ENCODE data around the gene KIF4A.
A peak's percentile ranks its signal among the peaks of the same experiment; 100 is the strongest.

The KIF4A gene

GRCh38 chrX:70279081-70279480 lies 10.8 kb upstream of the KIF4A start:
- Histone ChIP-seq H3K27me3 (ENCODE audit: insufficient read depth, low read depth) (no peaks in the 10 kb centered on the region), H4K20me1 (ENCODE audit: insufficient read depth) (no peaks in the 10 kb centered on the region), H3K79me2 (ENCODE audit: insufficient read depth, low read depth) (no peaks in the 10 kb centered on the region), H3K4me1 (ENCODE audit: low read depth, poor library complexity, severe bottlenecking) (no peaks in the 10 kb centered on the region), H3K27ac (no peak overlapping the region), H3K9ac (no peak overlapping the region), H3K36me3 (ENCODE audit: insufficient read depth) (no peaks in the 10 kb centered on the region), H3K4me3 (IDR thresholded peaks at IDR 0.05; ENCODE audit: insufficient read depth, low read depth, low read length) (no peak overlapping the region), H3K4me2 (no peak overlapping the region), H2AFZ (ENCODE audit: low read depth) (no peak overlapping the region)
- TF ChIP-seq CTCF (conservative IDR thresholded peaks at IDR 0.05; ENCODE audit: low read depth, low read length) = no peak

- Histone ChIP-seq H3K79me2 (ENCODE audit: insufficient read depth, low read depth) (no peaks in the 10 kb centered on the region), H2AFZ (ENCODE audit: low read depth) (no peak overlapping the region), H3K9ac (no peak overlapping the region), H3K27ac (no peak overlapping the region), H3K4me1 (ENCODE audit: low read depth, poor library complexity, severe bottlenecking) (no peaks in the 10 kb centered on the region), H3K4me3 (IDR thresholded peaks at IDR 0.05; ENCODE audit: insufficient read depth, low read depth, low read length) (no peak overlapping the region), H4K20me1 (ENCODE audit: insufficient read depth) (no peaks in the 10 kb centered on the region), H3K4me2 (no peak overlapping the region), H3K27me3 (ENCODE audit: insufficient read depth, low read depth) (no peaks in the 10 kb centered on the region), H3K36me3 (ENCODE audit: insufficient read depth) (no peaks in the 10 kb centered on the region)
- no peak for TF ChIP-seq CTCF (conservative IDR thresholded peaks at IDR 0.05; ENCODE audit: low read depth, low read length)
Observed at GRCh38 chrX:70280573-70280972, 9.3 kb upstream of the KIF4A start.

- H4K20me1 ChIP-seq (ENCODE audit: insufficient read depth) = no peaks in the 10 kb centered on the region
- H3K27me3 ChIP-seq (ENCODE audit: insufficient read depth, low read depth) = no peaks in the 10 kb centered on the region
- no peaks in the 10 kb centered on the region for H3K4me1 ChIP-seq (ENCODE audit: low read depth, poor library complexity, severe bottlenecking)
- H3K36me3 ChIP-seq (ENCODE audit: insufficient read depth) = no peaks in the 10 kb centered on the region
- no peak for TF ChIP-seq CTCF (conservative IDR thresholded peaks at IDR 0.05; ENCODE audit: low read depth, low read length)
- H3K9ac ChIP-seq = no peak within 1 kb of the TSS
- H3K4me3 ChIP-seq (IDR thresholded peaks at IDR 0.05; ENCODE audit: insufficient read depth, low read depth, low read length) = no peak within 1 kb of the TSS
- no peak within 1 kb of the TSS for H2AFZ ChIP-seq (ENCODE audit: low read depth)
- H3K79me2 ChIP-seq (ENCODE audit: insufficient read depth, low read depth) = no peaks in the 10 kb centered on the region
- H3K27ac ChIP-seq = no peak within 1 kb of the TSS
- no peak within 1 kb of the TSS for H3K4me2 ChIP-seq
Observed at GRCh38 chrX:70281951-70282350, 8.0 kb upstream of the KIF4A start, which contains the start of gene RAB41. TSS of gene RAB41 (plus strand) at chrX:70282172. CDS start at chrX:70282218, 46 bp downstream.

- no peaks in the 10 kb centered on the region for H3K36me3 ChIP-seq (ENCODE audit: insufficient read depth)
- TF ChIP-seq CTCF (conservative IDR thresholded peaks at IDR 0.05; ENCODE audit: low read depth, low read length) = no peak
- H3K27ac ChIP-seq = peak overlapping the region; percentile 56; the same call in 1 of the 2 replicates
- H3K4me2 ChIP-seq = peak overlapping the region; percentile 62
- peaks cover 5% of the 10 kb centered on the region; the same call in 1 of the 2 replicates for H3K79me2 ChIP-seq (ENCODE audit: insufficient read depth, low read depth)
- H3K27me3 ChIP-seq (ENCODE audit: insufficient read depth, low read depth) = no peaks in the 10 kb centered on the region
- peak overlapping the region; percentile 41; the same call in 1 of the 2 replicates for H3K9ac ChIP-seq
- no peak overlapping the region for H3K4me3 ChIP-seq (IDR thresholded peaks at IDR 0.05; ENCODE audit: insufficient read depth, low read depth, low read length)
- no peaks in the 10 kb centered on the region for H4K20me1 ChIP-seq (ENCODE audit: insufficient read depth)
- peak overlapping the region; percentile 75 for H2AFZ ChIP-seq (ENCODE audit: low read depth)
- peaks cover 19% of the 10 kb centered on the region for H3K4me1 ChIP-seq (ENCODE audit: low read depth, poor library complexity, severe bottlenecking)
Observed at GRCh38 chrX:70289168-70289792, 624 bp upstream of the KIF4A start.

All from KMS-11 (cell line).